Fibroblast of lung (primary cell): ENCODE measurements around the gene RAPGEF2.

ENCODE experiments used
- EZH2 ChIP-seq: IDR thresholded peaks from 2 replicates; pipeline ENCODE4 v1.5.1; 2012; ENCODE audit warnings: low read length, control low read depth, mild to moderate bottlenecking; ENCODE audit errors: missing control alignments
- TF ChIP-seq, protein P1 (sequence below), 2 donors: IDR thresholded peaks in 1 of 2; conservative IDR thresholded peaks in 1 of 2; 1 replicate in 1 of 2; 2 replicates in 1 of 2; pipeline ENCODE4 v1.5.1; 2011 to 2012; ENCODE audit warnings: low read length in 2 of 2, control low read depth in 1 of 2, inconsistent platforms in 1 of 2, low read depth in 1 of 2, mild to moderate bottlenecking in 1 of 2

DNA sequence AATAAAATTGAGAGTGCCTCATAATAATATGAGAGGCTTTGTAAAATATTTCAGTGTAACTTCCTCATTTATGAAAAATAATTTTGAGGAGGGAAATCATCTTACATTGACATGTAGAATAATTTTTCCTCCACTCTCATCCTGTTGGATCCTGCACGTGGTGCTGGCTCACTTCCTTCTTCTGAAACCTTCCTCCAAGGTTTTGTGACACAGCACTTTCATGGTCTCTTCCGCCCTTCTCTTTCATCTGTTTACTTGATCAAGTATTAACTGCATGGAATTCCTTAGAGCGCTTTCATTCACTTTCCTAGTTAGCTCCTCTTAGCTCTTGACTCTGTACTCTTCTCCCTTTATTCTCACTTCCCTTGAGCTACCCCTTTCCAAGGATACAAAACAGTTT is 246.5 kb downstream of the RAPGEF2 start:
- TF ChIP-seq, protein P1, sequence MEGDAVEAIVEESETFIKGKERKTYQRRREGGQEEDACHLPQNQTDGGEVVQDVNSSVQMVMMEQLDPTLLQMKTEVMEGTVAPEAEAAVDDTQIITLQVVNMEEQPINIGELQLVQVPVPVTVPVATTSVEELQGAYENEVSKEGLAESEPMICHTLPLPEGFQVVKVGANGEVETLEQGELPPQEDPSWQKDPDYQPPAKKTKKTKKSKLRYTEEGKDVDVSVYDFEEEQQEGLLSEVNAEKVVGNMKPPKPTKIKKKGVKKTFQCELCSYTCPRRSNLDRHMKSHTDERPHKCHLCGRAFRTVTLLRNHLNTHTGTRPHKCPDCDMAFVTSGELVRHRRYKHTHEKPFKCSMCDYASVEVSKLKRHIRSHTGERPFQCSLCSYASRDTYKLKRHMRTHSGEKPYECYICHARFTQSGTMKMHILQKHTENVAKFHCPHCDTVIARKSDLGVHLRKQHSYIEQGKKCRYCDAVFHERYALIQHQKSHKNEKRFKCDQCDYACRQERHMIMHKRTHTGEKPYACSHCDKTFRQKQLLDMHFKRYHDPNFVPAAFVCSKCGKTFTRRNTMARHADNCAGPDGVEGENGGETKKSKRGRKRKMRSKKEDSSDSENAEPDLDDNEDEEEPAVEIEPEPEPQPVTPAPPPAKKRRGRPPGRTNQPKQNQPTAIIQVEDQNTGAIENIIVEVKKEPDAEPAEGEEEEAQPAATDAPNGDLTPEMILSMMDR (conservative IDR thresholded peaks at IDR 0.05 in 1 of 2, IDR thresholded peaks at IDR 0.05 in 1 of 2; ENCODE audit: low read depth in 1 of 2, low read length in 2 of 2) = no peak
- no peak for TF ChIP-seq EZH2
